Nephron (organoid): ENCODE measurements around the gene SLC25A45.
"Not testable (repeated sequence)": the region's sequence is repeated elsewhere in the genome, so short reads cannot be mapped to it uniquely, and the experiment has no call there.

Source experiments
- H3K27ac Mint-ChIP-seq, 3 experiments: 2 replicates each; pipeline ENCODE4 v1.8.0; 2020; ENCODE audit warnings: mixed read lengths in 3 of 3, mild to moderate bottlenecking in 2 of 3, moderate library complexity in 1 of 3
- H3K27me3 Mint-ChIP-seq: 2 replicates; pipeline ENCODE4 v1.8.0; 2021; ENCODE audit warnings: low read depth, mild to moderate bottlenecking, moderate library complexity, mixed read lengths
- H3K36me3 Mint-ChIP-seq: 2 replicates; pipeline ENCODE4 v1.8.0; 2020; ENCODE audit warnings: low read depth, mixed read lengths
- H3K4me1 Mint-ChIP-seq: 2 replicates; pipeline ENCODE4 v1.8.0; 2020; ENCODE audit warnings: mixed read lengths
- H3K4me3 Mint-ChIP-seq, 3 experiments: 2 replicates each; pipeline ENCODE4 v1.8.0; 2020; ENCODE audit warnings: mild to moderate bottlenecking in 3 of 3, mixed read lengths in 3 of 3, moderate library complexity in 2 of 3
- H3K9me3 Mint-ChIP-seq: 2 replicates; pipeline ENCODE4 v1.8.0; 2020; ENCODE audit warnings: mixed read lengths
- CTCF ChIP-seq, 3 experiments: fragments of 200-600 bp; sonication (generic); IDR thresholded peaks; one replicate each; pipeline ENCODE4 v1.5.0; 2021; ENCODE audit warnings: antibody characterized with exemption in 3 of 3; ENCODE audit not compliant: unreplicated experiment in 3 of 3

Gene SLC25A45

GRCh38 chr11:65334696-65335295, 47.6 kb downstream of the SLC25A45 start:
- Mint-ChIP-seq H3K27ac (peak overlapping the region; percentile 80 to 98 (median 89)), H3K36me3 (peaks cover 13% of the 10 kb centered on the region), H3K27me3 (peaks cover 6% of the 10 kb centered on the region), H3K4me3 (peak overlapping the region; percentile 90 to 99 (median 98)), H3K9me3 (no peaks in the 10 kb centered on the region), H3K4me1 (peaks cover 32% of the 10 kb centered on the region)
- TF ChIP-seq CTCF (IDR thresholded peaks at IDR 0.05; ENCODE audit: unreplicated experiment in 3 of 3), result no peak

DNA sequence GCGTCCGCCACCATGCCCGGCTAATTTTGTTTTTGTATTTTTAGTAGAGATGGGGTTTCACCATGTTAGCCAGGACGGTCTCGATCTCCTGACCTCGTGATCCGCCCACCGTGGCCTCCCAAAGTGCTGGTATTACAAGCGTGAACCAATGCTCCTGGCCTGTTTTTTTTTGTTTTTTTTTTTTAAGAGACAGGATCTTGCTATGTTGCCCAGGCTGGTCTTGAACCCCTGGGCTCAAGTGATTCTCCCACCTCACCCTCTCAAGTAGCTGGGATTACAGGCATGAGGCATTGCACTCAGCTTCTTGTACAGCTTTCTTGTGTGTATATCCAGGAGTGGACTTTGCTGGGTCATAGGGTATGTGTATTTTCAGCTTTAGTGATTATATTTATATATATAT, 49.9 kb downstream of the SLC25A45 start:
- H3K27me3 Mint-ChIP-seq, H3K27ac Mint-ChIP-seq, H3K36me3 Mint-ChIP-seq, H3K4me3 Mint-ChIP-seq, H3K9me3 Mint-ChIP-seq: not testable (repeated sequence)
- peaks cover 26% of the 10 kb centered on the region for H3K4me1 Mint-ChIP-seq

- Mint-ChIP-seq H3K27me3 (peaks cover 7% of the 10 kb centered on the region), H3K4me1 (peaks cover 24% of the 10 kb centered on the region)
These were observed 51.9 kb downstream of the SLC25A45 start for GRCh38 chr11:65330544-65330943.

GRCh38 chr11:65329944-65330403, 52.5 kb downstream of the SLC25A45 start:
- TF ChIP-seq CTCF (IDR thresholded peaks at IDR 0.05; ENCODE audit: unreplicated experiment in 3 of 3), result peak; percentile 82 to 88 (median 83)

More at GRCh38 chr11:65330544-65330943, 51.9 kb downstream of the SLC25A45 start:
- Mint-ChIP-seq H3K27ac (peak overlapping the region in 1 of 3 experiments; percentile 11), H3K36me3 (no peaks in the 10 kb centered on the region), H3K9me3 (no peaks in the 10 kb centered on the region), H3K4me3 (no peak overlapping the region)
- no peak for TF ChIP-seq CTCF (IDR thresholded peaks at IDR 0.05; ENCODE audit: unreplicated experiment in 3 of 3)

DNA sequence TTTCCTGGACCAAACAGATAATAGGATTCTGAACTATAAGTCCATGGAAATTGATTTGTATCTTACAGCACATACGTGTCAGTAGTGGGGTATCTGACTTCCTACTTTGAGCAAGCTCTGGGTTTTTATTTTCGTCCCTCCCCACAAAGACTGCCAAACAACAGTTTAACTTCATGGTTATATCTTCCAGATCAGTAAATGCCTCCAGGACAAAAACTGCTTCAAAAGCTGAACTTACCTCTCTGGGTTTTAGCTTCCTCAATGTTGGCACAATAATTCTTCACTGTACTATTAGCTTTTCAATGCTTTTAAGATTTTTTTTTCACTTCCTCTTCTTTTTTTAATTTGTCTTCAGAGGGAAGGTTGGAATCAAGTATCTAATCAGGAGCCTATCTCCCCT, 53.0 kb downstream of the SLC25A45 start:
- peaks cover 7% of the 10 kb centered on the region for H3K27me3 Mint-ChIP-seq
- no peak for TF ChIP-seq CTCF (IDR thresholded peaks at IDR 0.05; ENCODE audit: unreplicated experiment in 3 of 3)
- peaks cover 14% of the 10 kb centered on the region for H3K4me1 Mint-ChIP-seq
- peak overlapping the region in 1 of 3 experiments; percentile 11 for H3K27ac Mint-ChIP-seq
- H3K4me3 Mint-ChIP-seq, result no peak overlapping the region
- H3K36me3 Mint-ChIP-seq, result no peaks in the 10 kb centered on the region
- no peaks in the 10 kb centered on the region for H3K9me3 Mint-ChIP-seq

More at GRCh38 chr11:65329944-65330403, 52.5 kb downstream of the SLC25A45 start:
- Mint-ChIP-seq H3K4me1 (peaks cover 19% of the 10 kb centered on the region), H3K4me3 (peak overlapping the region in 2 of 3 experiments; percentile 6 to 9), H3K27ac (peak overlapping the region in 2 of 3 experiments; percentile 9 to 11), H3K9me3 (no peaks in the 10 kb centered on the region), H3K36me3 (no peaks in the 10 kb centered on the region), H3K27me3 (peaks cover 7% of the 10 kb centered on the region)

GRCh38 chr11:65327021-65327420, 55.4 kb downstream of the SLC25A45 start:
- TF ChIP-seq CTCF (IDR thresholded peaks at IDR 0.05; ENCODE audit: unreplicated experiment in 3 of 3), result no peak
- H3K36me3 Mint-ChIP-seq, result peaks cover 10% of the 10 kb centered on the region
- no peak overlapping the region for H3K4me3 Mint-ChIP-seq
- H3K27ac Mint-ChIP-seq, result no peak overlapping the region
- H3K27me3 Mint-ChIP-seq, result peaks cover 6% of the 10 kb centered on the region
- no peaks in the 10 kb centered on the region for H3K9me3 Mint-ChIP-seq
- peaks cover 12% of the 10 kb centered on the region for H3K4me1 Mint-ChIP-seq
